Retinal pigment epithelial cell (primary cell): ENCODE measurements around the gene CAST.

Experiments
- DNase-seq: peaks from one replicate; pipeline ENCODE4 v3.0.0-alpha.2; 2010; ENCODE audit warnings: low read depth
- H3K4me3 ChIP-seq: 2 replicates; pipeline ENCODE4 v1.5.1; 2011; ENCODE audit warnings: mild to moderate bottlenecking, low read length, control low read depth, moderate library complexity
- CTCF ChIP-seq: conservative IDR thresholded peaks from 2 replicates; pipeline ENCODE4 v1.5.1; 2011; ENCODE audit warnings: low read depth, low read length, control low read depth, inconsistent platforms

CAST gene

DNA sequence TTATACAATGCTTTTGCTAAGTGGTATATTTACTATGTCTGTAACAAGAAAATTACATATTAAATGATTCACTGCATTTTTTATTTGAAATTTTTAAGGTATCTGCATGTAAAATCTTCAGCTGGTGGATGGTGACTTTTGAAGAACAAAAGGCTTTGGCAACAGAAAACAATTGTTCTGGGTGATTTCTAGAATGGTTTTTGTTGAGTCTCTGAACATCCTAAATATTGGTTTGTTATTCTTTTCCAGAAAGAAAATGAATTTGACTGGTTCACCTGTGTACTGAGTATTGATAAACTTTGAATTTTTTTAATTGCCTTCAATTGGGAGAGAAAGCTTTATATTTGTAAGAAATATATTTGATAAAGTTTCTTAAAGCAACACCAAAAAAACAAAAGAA is 110.4 kb downstream of the CAST start:
- DNase-seq = no peak
- no peak for TF ChIP-seq CTCF
- H3K4me3 ChIP-seq = no peak overlapping the region

DNA sequence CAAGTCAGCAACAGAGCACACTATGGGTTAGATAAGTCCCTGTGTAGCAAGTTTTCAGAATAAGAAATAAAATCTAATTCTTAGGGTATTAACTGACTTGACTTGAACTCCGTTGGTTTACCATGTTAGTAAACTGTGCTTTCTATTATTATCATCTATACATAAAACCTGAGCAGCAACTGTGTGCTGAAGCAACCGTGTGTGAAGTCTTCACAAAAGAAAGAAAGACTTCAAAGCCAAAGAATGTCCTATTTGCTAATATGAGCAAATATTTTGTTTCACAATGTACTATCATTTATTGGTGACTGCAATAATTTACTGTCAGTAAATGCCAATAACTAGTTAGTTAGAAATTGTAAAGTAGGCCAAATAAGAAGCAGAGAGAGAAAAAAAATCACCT is 112.9 kb downstream of the CAST start:
- no peak for DNase-seq
- H3K4me3 ChIP-seq = no peak overlapping the region
- TF ChIP-seq CTCF = no peak

DNA sequence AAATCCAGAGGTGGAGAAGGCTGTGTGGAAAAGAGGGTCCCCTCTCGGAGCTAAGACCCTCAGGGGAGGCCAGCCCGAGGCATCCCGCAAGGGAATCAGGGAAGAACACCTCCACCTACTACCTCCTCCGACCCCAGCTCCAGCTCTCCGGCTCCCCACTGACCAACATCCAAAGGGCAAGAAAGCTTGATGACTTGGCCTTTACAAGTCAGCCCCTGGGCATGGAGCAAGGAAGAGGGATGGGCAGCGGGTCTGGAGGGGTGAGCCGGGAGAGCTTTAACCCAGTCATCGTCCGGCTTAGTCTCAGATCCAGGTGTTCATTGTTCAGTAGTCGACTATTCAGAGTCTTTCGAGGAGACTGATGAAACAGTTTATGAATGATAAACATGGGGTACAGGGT is 113.5 kb downstream of the CAST start:
- no peak overlapping the region for H3K4me3 ChIP-seq
- no peak for TF ChIP-seq CTCF
- DNase-seq = no peak

DNA sequence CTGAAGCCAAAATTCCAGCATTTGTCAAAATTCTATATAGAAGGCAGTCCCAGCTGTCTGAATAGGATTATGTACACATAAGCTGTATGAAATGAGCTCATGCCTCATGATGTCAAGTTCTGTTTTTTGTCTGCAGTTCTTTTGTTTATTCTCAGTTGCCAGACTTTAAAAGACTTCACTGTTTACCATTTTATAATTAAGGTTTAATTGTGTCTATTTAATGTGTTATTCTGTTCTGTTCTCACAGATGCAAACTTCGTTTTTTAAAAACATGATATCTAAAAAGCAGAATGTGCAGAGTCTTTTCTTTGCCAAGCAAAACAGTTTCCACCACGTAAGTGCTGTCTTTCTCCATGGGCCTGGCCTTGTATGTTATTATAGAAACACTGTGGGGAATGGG is 114.4 kb downstream of the CAST start:
- no peak overlapping the region for H3K4me3 ChIP-seq
- TF ChIP-seq CTCF = no peak
- DNase-seq = no peak

GRCh38 chr5:96778409-96778808 is 116.2 kb downstream of the CAST start:
- no peak for TF ChIP-seq CTCF

GRCh38 chr5:96780626-96781025 is 118.5 kb downstream of the CAST start:
- no peak for TF ChIP-seq CTCF
- H3K4me3 ChIP-seq = no peak overlapping the region
- DNase-seq = no peak

More at GRCh38 chr5:96778409-96778808, 116.2 kb downstream of the CAST start:
- no peak overlapping the region for H3K4me3 ChIP-seq
- DNase-seq = no peak

DNA sequence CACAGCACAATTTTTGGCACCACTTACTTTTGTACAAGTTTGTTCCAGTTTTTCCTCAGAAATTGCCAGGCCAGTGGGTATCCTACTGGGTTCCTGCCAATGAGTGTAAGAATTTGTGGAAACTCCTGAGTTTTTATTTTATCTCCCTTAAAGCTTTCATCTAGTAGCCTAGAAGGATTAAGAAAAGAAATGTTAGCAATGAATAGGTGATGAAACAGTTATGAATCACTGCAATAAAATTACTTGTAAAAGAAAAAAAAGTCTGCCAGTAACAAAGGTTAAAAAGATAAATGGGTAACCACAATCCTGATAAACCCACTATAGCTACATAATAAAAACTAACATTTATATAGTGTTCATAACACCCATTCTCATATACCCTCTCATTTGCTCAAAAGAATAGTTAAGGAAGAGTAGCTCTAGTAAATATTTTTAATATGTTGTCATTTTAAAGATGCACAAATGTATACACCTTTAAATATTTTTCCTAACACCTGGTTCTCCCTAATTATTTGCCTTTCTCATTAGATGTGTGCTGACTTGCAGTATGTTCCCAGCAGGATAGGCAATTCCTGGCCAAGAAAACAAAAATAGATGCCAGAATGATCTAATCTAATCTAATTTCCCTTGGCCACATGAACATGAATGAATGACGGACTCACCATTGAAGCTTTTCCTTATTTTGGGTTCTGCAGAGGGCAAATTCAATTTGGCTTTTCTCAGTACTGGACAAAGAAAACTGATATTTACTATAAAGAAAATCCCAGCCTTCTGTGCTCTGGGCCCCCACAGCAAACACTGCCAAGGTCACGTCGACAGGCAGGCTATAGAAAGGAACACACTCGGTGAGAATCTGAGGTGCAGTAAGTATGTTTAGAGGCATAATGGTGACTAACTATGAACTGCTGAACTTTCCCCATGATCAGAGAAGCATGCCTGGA is 119.1 kb downstream of the CAST start:
- no peak for TF ChIP-seq CTCF
- H3K4me3 ChIP-seq = no peak overlapping the region
- DNase-seq = peak; percentile 65
